T-cell (primary cell): ENCODE results near the gene DMKN. TPM values are rescaled to one million over a fixed set of nuclear protein-coding genes. Genes with fewer than 3 reads are reported as not detected.

Experiments
- ATAC-seq, 4 experiments: fragments of 200-7000 bp in 3 of 4; fragments of 150-1000 bp in 1 of 4; cut with Tn5 transposase; replicated peaks in 1 of 4; 1 replicate in 3 of 4; 2 replicates in 1 of 4; pipeline ENCODE4 v1.10.0; 2021; ENCODE audit warnings: moderate library complexity in 3 of 4, mild to moderate bottlenecking in 2 of 4, moderate number of reproducible peaks in 1 of 4
- CTCF ChIA-PET, 2 donors: fragments of 300-600 bp; sonication (Branson Sonifier 250); formaldehyde crosslinking; loops; one replicate each; lab custom pipeline; 2022; ENCODE audit warnings: antibody characterized with exemption in 2 of 2; lab: Charles Lee
- POLR2A ChIA-PET, 2 donors: fragments of 300-600 bp; sonication (Branson Sonifier 250); formaldehyde crosslinking; loops; one replicate each; lab custom pipeline; 2022; ENCODE audit warnings: antibody characterized with exemption in 2 of 2; lab: Charles Lee
- DNase-seq, 35 experiments: peaks; one replicate each; pipeline versions ENCODE4 v3.0.0 to v3.0.0-alpha.2; 2013 to 2023
- H3K27ac ChIP-seq: one replicate; pipeline ENCODE4 v1.5.1; 2013; ENCODE audit warnings: low read length
- H3K27me3 ChIP-seq, 2 experiments: replicated peaks in 1 of 2; 1 replicate in 1 of 2; 2 replicates in 1 of 2; pipeline versions ENCODE4 v1.6.1 to v1.7.0; 2013; ENCODE audit warnings: low read length in 1 of 2, mixed read lengths in 1 of 2; ENCODE audit not compliant: control insufficient read depth in 2 of 2, insufficient read depth in 2 of 2; ENCODE audit errors: extremely low read depth in 1 of 2
- H3K36me3 ChIP-seq, 2 donors: 1 replicate in 1 of 2; 2 replicates in 1 of 2; pipeline versions ENCODE4 v1.6.1 to v1.7.0; 2013; ENCODE audit warnings: low read length in 1 of 2; ENCODE audit not compliant: control insufficient read depth in 2 of 2, insufficient read depth in 1 of 2; ENCODE audit errors: extremely low read depth in 1 of 2
- H3K4me1 ChIP-seq, 2 experiments: 1 replicate in 1 of 2; 2 replicates in 1 of 2; pipeline versions ENCODE4 v1.6.1 to v1.7.0; 2013; ENCODE audit warnings: low read length in 2 of 2, mixed read lengths in 1 of 2; ENCODE audit not compliant: insufficient read depth in 2 of 2, control insufficient read depth in 1 of 2; ENCODE audit errors: extremely low read depth in 1 of 2
- H3K4me3 ChIP-seq, 2 donors: 1 replicate in 1 of 2; 2 replicates in 1 of 2; pipeline versions ENCODE4 v1.5.1 to v1.7.0; 2013; ENCODE audit warnings: mild to moderate bottlenecking in 2 of 2, low read length in 1 of 2, moderate library complexity in 1 of 2; ENCODE audit not compliant: control insufficient read depth in 1 of 2; ENCODE audit errors: extremely low read depth in 1 of 2
- H3K9me3 ChIP-seq: 2 replicates; pipeline ENCODE4 v1.7.0; 2013
- H3K27ac Mint-ChIP-seq, 2 donors: one replicate each; pipeline ENCODE4 v1.8.0; 2020 to 2021; ENCODE audit warnings: mild to moderate bottlenecking in 2 of 2, mixed read lengths in 2 of 2
- H3K27me3 Mint-ChIP-seq, 2 donors: one replicate each; pipeline ENCODE4 v1.8.0; 2021 to 2022; ENCODE audit warnings: mixed read lengths in 2 of 2
- H3K36me3 Mint-ChIP-seq: one replicate; pipeline ENCODE4 v1.8.0; 2021; ENCODE audit warnings: mixed read lengths
- H3K4me1 Mint-ChIP-seq, 3 donors: one replicate each; pipeline ENCODE4 v1.8.0; 2020 to 2022; ENCODE audit warnings: mixed read lengths in 3 of 3, mild to moderate bottlenecking in 1 of 3
- H3K4me3 Mint-ChIP-seq, 3 donors: one replicate each; pipeline ENCODE4 v1.8.0; 2020 to 2022; ENCODE audit warnings: mild to moderate bottlenecking in 3 of 3, mixed read lengths in 3 of 3, moderate library complexity in 3 of 3
- H3K9me3 Mint-ChIP-seq, 3 donors: one replicate each; pipeline ENCODE4 v1.8.0; 2020 to 2022; ENCODE audit warnings: mixed read lengths in 3 of 3
- WGBS: methylation state at CpG from one replicate; pipeline ENCODE4 v1.1.5; 2013; ENCODE audit warnings: missing lambda C conversion rate; ENCODE audit not compliant: insufficient coverage; 5-methylcytosine and 5-hydroxymethylcytosine counted together
- total RNA-seq, 35 experiments: library from RNA in 6 of 35; stranded (reverse) in 6 of 35; fragments of 120-200 nt in 1 of 35; gene quantifications; one replicate each; pipeline versions ENCODE4 v1.2.1 to v1.2.4 and lab custom pipeline; 2013 to 2026

Gene DMKN
- total RNA-seq, 5 donors from 2014 or later (not counting 1 experiment from before 2014, with no cell fraction given), result 1.8 to 2.3 (median 2.1) TPM; not detected in 1

- H3K27ac ChIP-seq, result no peak overlapping the region
- no peaks in the 10 kb centered on the region for H3K9me3 ChIP-seq
- Mint-ChIP-seq H3K27me3 (peaks cover 28 to 52% of the 10 kb centered on the region in 2 donors), H3K36me3 (no peaks in the 10 kb centered on the region), H3K27ac (no peak overlapping the region), H3K4me3 (no peak overlapping the region), H3K4me1 (peaks cover 11 to 14% (median 13%) of the 10 kb centered on the region in 3 donors), H3K9me3 (no peaks in the 10 kb centered on the region)
- ATAC-seq, result no peak
- H3K27me3 ChIP-seq, result peaks cover 0 to 79% of the 10 kb centered on the region in 2 experiments
- no peaks in the 10 kb centered on the region for H3K36me3 ChIP-seq
- ChIA-PET CTCF (no interaction called here), POLR2A (no interaction called here)
- DNase-seq, result no peak
- H3K4me1 ChIP-seq, result peaks cover 0 to 15% of the 10 kb centered on the region in 2 experiments
- 41% methylated on average over 14 of the region's 19 CpGs for WGBS
- no peak overlapping the region for H3K4me3 ChIP-seq
Observed at GRCh38 chr19:35529241-35530218, 16.1 kb upstream of the DMKN start.

GRCh38 chr19:35528218-35529038, 15.0 kb upstream of the DMKN start, which contains the start of gene SBSN:
TSS of gene SBSN (minus strand) at chr19:35528311. CDS start at chr19:35528281, 30 bp downstream.
- ChIA-PET POLR2A (no interaction called here), CTCF (interaction anchor here in 1 of 2 donors (0.6 kb wide), 1 partner anchor 77 kb away, joined by 3 read pairs; no protein-coding TSS in a partner anchor)
- Mint-ChIP-seq H3K27ac (peak within 1 kb of the TSS in 1 of 2 donors; percentile 46), H3K9me3 (no peaks in the 10 kb centered on the region), H3K4me1 (peaks cover 5 to 7% (median 7%) of the 10 kb centered on the region in 3 donors), H3K36me3 (no peaks in the 10 kb centered on the region), H3K4me3 (no peak within 1 kb of the TSS), H3K27me3 (peaks cover 28 to 56% of the 10 kb centered on the region in 2 donors)
- Histone ChIP-seq H3K27me3 (peaks cover 0 to 76% of the 10 kb centered on the region in 2 experiments), H3K36me3 (no peaks in the 10 kb centered on the region), H3K9me3 (no peaks in the 10 kb centered on the region), H3K4me1 (peaks cover 0 to 4% of the 10 kb centered on the region in 2 experiments), H3K27ac (no peak within 1 kb of the TSS), H3K4me3 (no peak within 1 kb of the TSS)
- WGBS, result 90% methylated on average over 3 of the region's 11 CpGs
- DNase-seq, result no peak
- ATAC-seq, result no peak

- Histone ChIP-seq H3K4me3 (no peak overlapping the region), H3K27me3 (peaks cover 0 to 60% of the 10 kb centered on the region in 2 experiments), H3K4me1 (no peaks in the 10 kb centered on the region), H3K36me3 (no peaks in the 10 kb centered on the region), H3K9me3 (no peaks in the 10 kb centered on the region), H3K27ac (no peak overlapping the region)
- WGBS, result 48% methylated on average over 3 of the region's 4 CpGs
- DNase-seq (no peak), ATAC-seq (no peak)
- Mint-ChIP-seq H3K27ac (no peak overlapping the region), H3K36me3 (no peaks in the 10 kb centered on the region), H3K9me3 (no peaks in the 10 kb centered on the region), H3K27me3 (peaks cover 19 to 44% of the 10 kb centered on the region in 2 donors), H3K4me1 (no peaks in the 10 kb centered on the region), H3K4me3 (no peak overlapping the region)
- ChIA-PET POLR2A (no interaction called here), CTCF (no interaction called here)
Observed at GRCh38 chr19:35525873-35526272, 12.4 kb upstream of the DMKN start.

- Mint-ChIP-seq H3K27me3 (peaks cover 19 to 43% of the 10 kb centered on the region in 2 donors), H3K27ac (no peak overlapping the region), H3K36me3 (no peaks in the 10 kb centered on the region), H3K9me3 (no peaks in the 10 kb centered on the region), H3K4me1 (no peaks in the 10 kb centered on the region), H3K4me3 (no peak overlapping the region)
- H3K4me3 ChIP-seq, result no peak overlapping the region
- no peaks in the 10 kb centered on the region for H3K4me1 ChIP-seq
- 74% methylated on average over 7 of the region's 11 CpGs for WGBS
- no peak overlapping the region for H3K27ac ChIP-seq
- ChIA-PET CTCF (no interaction called here), POLR2A (no interaction called here)
- no peaks in the 10 kb centered on the region for H3K9me3 ChIP-seq
- H3K36me3 ChIP-seq, result no peaks in the 10 kb centered on the region
- H3K27me3 ChIP-seq, result peaks cover 0 to 50% of the 10 kb centered on the region in 2 experiments
- no peak for ATAC-seq
- no peak for DNase-seq
Observed at GRCh38 chr19:35524181-35524837, 10.9 kb upstream of the DMKN start.

- Mint-ChIP-seq H3K4me1 (no peaks in the 10 kb centered on the region), H3K27ac (no peak overlapping the region), H3K36me3 (no peaks in the 10 kb centered on the region), H3K27me3 (peaks cover 5 to 29% of the 10 kb centered on the region in 2 donors), H3K9me3 (no peaks in the 10 kb centered on the region), H3K4me3 (no peak overlapping the region)
- 81% methylated on average over 7 of the region's 12 CpGs for WGBS
- POLR2A ChIA-PET, result no interaction called here
- Histone ChIP-seq H3K9me3 (no peaks in the 10 kb centered on the region), H3K4me1 (no peaks in the 10 kb centered on the region), H3K36me3 (no peaks in the 10 kb centered on the region), H3K27ac (no peak overlapping the region), H3K4me3 (no peak overlapping the region), H3K27me3 (peaks cover 0 to 37% of the 10 kb centered on the region in 2 experiments)
- ATAC-seq (no peak), DNase-seq (no peak)
- CTCF ChIA-PET, result no interaction called here
Observed at GRCh38 chr19:35522745-35523327, 9.4 kb upstream of the DMKN start.
